K562 (cell line): ENCODE results near the gene FA2H. TPM values are rescaled to one million over a fixed set of nuclear protein-coding genes. Genes with fewer than 3 reads are reported as not detected.

Source experiments
- ARID1B ChIP-seq: fragments of 450-650 bp; IDR thresholded peaks from 2 replicates; pipeline ENCODE4 v1.6.1; 2016; ENCODE audit warnings: antibody characterized with exemption, mild to moderate bottlenecking, inconsistent platforms
- CREB3L1 ChIP-seq: fragments of 450-650 bp; IDR thresholded peaks from 2 replicates; pipeline ENCODE4 v1.6.1; 2014; ENCODE audit warnings: low read depth, mild to moderate bottlenecking, moderate library complexity, borderline replicate concordance
- CSDE1 ChIP-seq, 2 experiments: fragments of 450-650 bp; IDR thresholded peaks; 2 replicates each; pipeline ENCODE4 v1.6.1; 2016; ENCODE audit warnings: mild to moderate bottlenecking in 1 of 2
- CUX1 ChIP-seq: fragments of 200-800 bp; sonication (Bioruptor generic); IDR thresholded peaks from 2 replicates; pipeline ENCODE4 v1.6.1; 2016; ENCODE audit warnings: missing genetic modification characterization, missing compliant biosample characterization
- DNMT1 ChIP-seq: fragments of 450-650 bp; IDR thresholded peaks from 2 replicates; pipeline ENCODE4 v1.6.1; 2016; ENCODE audit warnings: antibody characterized with exemption, mild to moderate bottlenecking
- EP400 ChIP-seq: fragments of 450-650 bp; IDR thresholded peaks from 2 replicates; pipeline ENCODE4 v1.6.1; 2017; ENCODE audit warnings: antibody characterized with exemption, mild to moderate bottlenecking, moderate library complexity
- FOS ChIP-seq: IDR thresholded peaks from 3 replicates; pipeline ENCODE4 v1.6.1; 2011; ENCODE audit not compliant: insufficient read length; ENCODE audit errors: extremely low read depth
- GABPB1 ChIP-seq: sonication (generic); formaldehyde crosslinking; IDR thresholded peaks from 2 replicates; pipeline ENCODE4 v1.8.0; 2022; ENCODE audit warnings: mild to moderate bottlenecking, missing genetic modification reagents
- HINFP ChIP-seq: fragments of 450-650 bp; conservative IDR thresholded peaks from 2 replicates; pipeline ENCODE4 v1.6.1; 2016; ENCODE audit warnings: missing genetic modification characterization, low read depth, mild to moderate bottlenecking, control low read depth, missing compliant biosample characterization
- NCOA2 ChIP-seq, 2 experiments: fragments of 450-650 bp; IDR thresholded peaks; 2 replicates each; pipeline ENCODE4 v1.6.1; 2018; ENCODE audit warnings: mild to moderate bottlenecking in 2 of 2, moderate library complexity in 1 of 2; ENCODE audit not compliant: partially characterized antibody in 2 of 2
- NEUROD1 ChIP-seq: fragments of 150-350 bp; IDR thresholded peaks from 2 replicates; pipeline ENCODE4 v1.6.1; 2014; ENCODE audit warnings: borderline replicate concordance, low read length, low read depth; ENCODE audit not compliant: partially characterized antibody
- PYGO2 ChIP-seq: fragments of 450-650 bp; IDR thresholded peaks from 2 replicates; pipeline ENCODE4 v1.6.1; 2016; ENCODE audit warnings: mild to moderate bottlenecking, missing genetic modification characterization, moderate library complexity, missing compliant biosample characterization
- RB1 ChIP-seq: fragments of 450-650 bp; IDR thresholded peaks from 2 replicates; pipeline ENCODE4 v1.6.1; 2017; ENCODE audit warnings: low read depth, mild to moderate bottlenecking
- RHOXF2B ChIP-seq: fragments of 250-450 bp; sonication (Bioruptor Pico); conservative IDR thresholded peaks from 2 replicates; pipeline ENCODE4 v1.5.1; 2021
- SRSF7 ChIP-seq: fragments of 200-400 bp; formaldehyde crosslinking; optimal IDR thresholded peaks from 2 replicates; pipeline ENCODE3; 2017; ENCODE audit warnings: mild to moderate bottlenecking, low read depth, low read length
- TARDBP ChIP-seq: fragments of 450-650 bp; IDR thresholded peaks from 2 replicates; pipeline ENCODE4 v1.6.1; 2016
- ZNF212 ChIP-seq: fragments of 450-650 bp; formaldehyde crosslinking; IDR thresholded peaks from 2 replicates; pipeline ENCODE4 v1.4.0; 2020; ENCODE audit warnings: mild to moderate bottlenecking
- polyA plus RNA-seq, 8 experiments: library from polyadenylated mRNA; depleted of rRNA in 4 of 8; stranded (reverse) in 5 of 8; unstranded in 3 of 8; fragments of >200 nt; fragmentation: Nextera tagmentation in 2 of 8; fragmentation: Illumina TruSeq in 1 of 8; extraction: Ambion mirVana in 2 of 8; extraction: Trizol in 1 of 8; gene quantifications; 2 replicates each; pipeline versions ENCODE4 v1.2.1 to v1.2.3, GENCODE V29; 2011 to 2014; ENCODE audit warnings: inconsistent platforms in 1 of 8, missing spikeins in 1 of 8
- total RNA-seq, 7 experiments: library from RNA; depleted of rRNA in 6 of 7; stranded (reverse); fragments of >200 nt in 6 of 7; fragmentation: Illumina TruSeq in 2 of 7; extraction: Trizol in 2 of 7; gene quantifications; 2 replicates each; pipeline versions ENCODE4 v1.2.1 to v1.2.3, GENCODE V29; 2011 to 2021; ENCODE audit warnings: low replicate concordance in 1 of 7
- TF ChIP-seq, protein P1 (sequence below): fragments of 250-450 bp; sonication (Bioruptor Pico); IDR thresholded peaks from 2 replicates; pipeline ENCODE4 v1.8.0; 2022; ENCODE audit warnings: inconsistent platforms, mild to moderate bottlenecking, moderate library complexity, borderline replicate concordance

FA2H gene
- total and polyA plus RNA-seq, 9 of the 15 experiments (the other 6 are each of a cell fraction or from before 2014, with no cell fraction given), result not detected

- TF ChIP-seq CUX1 (CRISPR knock-in tag) (no peak), ARID1B (peak; percentile 59), HINFP (tag) (no peak), DNMT1 (no peak), RHOXF2B (CRISPR knock-in tag) (no peak), CREB3L1 (no peak), RB1 (no peak), ZNF212 (CRISPR knock-in tag) (no peak), NCOA2 (IDR thresholded peaks at IDR 0.05; ENCODE audit: partially characterized antibody in 2 of 2) (no peak), GABPB1 (CRISPR knock-in tag) (no peak), FOS (no peak), NEUROD1 (no peak), CSDE1 (IDR thresholded peaks at IDR 0.05) (no peak), EP400 (no peak), SRSF7 (no peak), TARDBP (no peak), PYGO2 (tag) (no peak)
- TF ChIP-seq, protein P1, sequence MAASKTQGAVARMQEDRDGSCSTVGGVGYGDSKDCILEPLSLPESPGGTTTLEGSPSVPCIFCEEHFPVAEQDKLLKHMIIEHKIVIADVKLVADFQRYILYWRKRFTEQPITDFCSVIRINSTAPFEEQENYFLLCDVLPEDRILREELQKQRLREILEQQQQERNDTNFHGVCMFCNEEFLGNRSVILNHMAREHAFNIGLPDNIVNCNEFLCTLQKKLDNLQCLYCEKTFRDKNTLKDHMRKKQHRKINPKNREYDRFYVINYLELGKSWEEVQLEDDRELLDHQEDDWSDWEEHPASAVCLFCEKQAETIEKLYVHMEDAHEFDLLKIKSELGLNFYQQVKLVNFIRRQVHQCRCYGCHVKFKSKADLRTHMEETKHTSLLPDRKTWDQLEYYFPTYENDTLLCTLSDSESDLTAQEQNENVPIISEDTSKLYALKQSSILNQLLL, result no peak
Observed at GRCh38 chr16:74743668-74744299, 30.8 kb downstream of the FA2H start (continued).
